A549 (cell line): ENCODE measurements around the gene PRR14.

ENCODE experiments used
- NFE2L2 ChIP-seq: fragments of 150-350 bp; conservative IDR thresholded peaks from 2 replicates; pipeline ENCODE4 v1.6.1; 2014; ENCODE audit warnings: low read length
- POLR2A ChIP-seq: IDR thresholded peaks from 2 replicates; pipeline ENCODE4 v1.6.1; 2012; ENCODE audit warnings: mild to moderate bottlenecking, low read length
- SREBF2 ChIP-seq: fragments of 450-650 bp; IDR thresholded peaks from 2 replicates; pipeline ENCODE4 v1.6.1; 2014; ENCODE audit warnings: mild to moderate bottlenecking, moderate library complexity
- TP53 ChIP-seq: fragments of 250-450 bp; sonication (Bioruptor Pico); IDR thresholded peaks from 2 replicates; pipeline ENCODE4 v1.5.0; 2021; ENCODE audit warnings: mild to moderate bottlenecking, moderate library complexity
- TF ChIP-seq, protein P1 (sequence below): fragments of >200 bp; sonication (Bioruptor Twin); formaldehyde crosslinking; IDR thresholded peaks from 3 replicates; pipeline ENCODE4 v1.5.1; 2016
- TF ChIP-seq, protein P2 (sequence below): IDR thresholded peaks from 2 replicates; pipeline ENCODE4 v1.6.1; 2012; ENCODE audit warnings: low read depth, borderline replicate concordance

DNA sequence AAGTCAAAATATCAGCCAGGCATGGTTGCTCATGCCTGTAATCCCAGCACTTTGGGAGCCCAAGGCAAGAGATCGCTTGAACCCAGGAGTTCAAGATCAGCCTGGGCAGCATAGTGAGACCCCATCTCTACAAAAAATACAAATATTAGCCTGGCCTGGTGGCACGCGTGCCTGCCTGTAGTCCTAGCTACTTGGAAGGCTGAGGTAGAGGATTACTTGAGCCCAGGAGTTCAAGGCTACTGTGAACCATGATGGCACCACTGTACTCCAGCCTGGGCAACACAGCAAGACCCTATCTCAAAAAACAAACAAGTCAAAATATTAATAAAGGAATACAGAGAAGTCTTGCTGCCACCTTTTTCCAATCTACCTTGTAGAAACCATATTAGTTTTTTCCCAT, 44.8 kb upstream of the PRR14 start:
- TF ChIP-seq SREBF2 = no peak
- TF ChIP-seq, protein P1, sequence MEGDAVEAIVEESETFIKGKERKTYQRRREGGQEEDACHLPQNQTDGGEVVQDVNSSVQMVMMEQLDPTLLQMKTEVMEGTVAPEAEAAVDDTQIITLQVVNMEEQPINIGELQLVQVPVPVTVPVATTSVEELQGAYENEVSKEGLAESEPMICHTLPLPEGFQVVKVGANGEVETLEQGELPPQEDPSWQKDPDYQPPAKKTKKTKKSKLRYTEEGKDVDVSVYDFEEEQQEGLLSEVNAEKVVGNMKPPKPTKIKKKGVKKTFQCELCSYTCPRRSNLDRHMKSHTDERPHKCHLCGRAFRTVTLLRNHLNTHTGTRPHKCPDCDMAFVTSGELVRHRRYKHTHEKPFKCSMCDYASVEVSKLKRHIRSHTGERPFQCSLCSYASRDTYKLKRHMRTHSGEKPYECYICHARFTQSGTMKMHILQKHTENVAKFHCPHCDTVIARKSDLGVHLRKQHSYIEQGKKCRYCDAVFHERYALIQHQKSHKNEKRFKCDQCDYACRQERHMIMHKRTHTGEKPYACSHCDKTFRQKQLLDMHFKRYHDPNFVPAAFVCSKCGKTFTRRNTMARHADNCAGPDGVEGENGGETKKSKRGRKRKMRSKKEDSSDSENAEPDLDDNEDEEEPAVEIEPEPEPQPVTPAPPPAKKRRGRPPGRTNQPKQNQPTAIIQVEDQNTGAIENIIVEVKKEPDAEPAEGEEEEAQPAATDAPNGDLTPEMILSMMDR = no peak
- TF ChIP-seq, protein P2, sequence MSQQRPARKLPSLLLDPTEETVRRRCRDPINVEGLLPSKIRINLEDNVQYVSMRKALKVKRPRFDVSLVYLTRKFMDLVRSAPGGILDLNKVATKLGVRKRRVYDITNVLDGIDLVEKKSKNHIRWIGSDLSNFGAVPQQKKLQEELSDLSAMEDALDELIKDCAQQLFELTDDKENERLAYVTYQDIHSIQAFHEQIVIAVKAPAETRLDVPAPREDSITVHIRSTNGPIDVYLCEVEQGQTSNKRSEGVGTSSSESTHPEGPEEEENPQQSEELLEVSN = no peak
- TF ChIP-seq NFE2L2 = no peak
- no peak for TF ChIP-seq POLR2A
- TF ChIP-seq TP53 (CRISPR knock-in tag) = no peak
